Medulla oblongata (tissue), 1 donor: ENCODE measurements around the gene SLIT1.

Experiments
- DNase-seq: peaks from one replicate; pipeline ENCODE4 v3.0.0-alpha.2; 2015; ENCODE audit errors: extremely low spot score

Gene SLIT1

DNA sequence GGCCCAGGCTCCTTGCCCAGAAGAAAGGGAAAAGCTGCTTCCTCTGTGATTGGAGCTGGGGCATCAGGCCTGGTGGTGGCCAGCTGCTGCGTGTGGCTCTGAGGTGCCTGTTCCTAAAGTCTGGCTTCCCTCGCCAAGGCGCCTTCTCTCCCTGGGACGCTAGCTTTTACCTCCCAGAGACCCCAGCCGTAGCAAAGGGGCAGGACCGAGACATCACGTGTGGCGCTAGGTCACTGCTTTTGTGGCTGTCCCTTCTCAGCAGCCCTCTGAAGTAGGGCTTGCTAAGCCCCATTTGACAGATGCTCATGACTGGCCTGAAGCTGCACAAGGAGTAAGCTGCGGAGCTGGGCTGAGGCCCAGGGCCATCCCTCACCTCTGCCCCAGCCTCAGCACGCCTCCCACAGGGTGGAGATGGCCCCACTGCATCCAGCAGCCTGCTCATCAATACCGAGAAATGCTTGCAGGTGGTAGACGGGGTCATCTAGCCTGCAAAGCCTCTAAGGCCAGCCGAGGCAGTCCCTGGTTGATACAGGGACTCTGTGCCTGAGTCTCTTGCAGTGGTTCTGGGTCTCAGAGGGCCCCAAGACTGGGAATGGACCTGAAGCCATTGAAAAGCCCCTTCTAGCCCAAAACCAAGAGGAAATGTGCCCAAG, 182.5 kb downstream of the SLIT1 start:
- no peak for DNase-seq

GRCh38 chr10:97002670-97003069, 183.1 kb downstream of the SLIT1 start:
- no peak for DNase-seq

GRCh38 chr10:97001183-97001991, 184.4 kb downstream of the SLIT1 start:
- DNase-seq = no peak

DNA sequence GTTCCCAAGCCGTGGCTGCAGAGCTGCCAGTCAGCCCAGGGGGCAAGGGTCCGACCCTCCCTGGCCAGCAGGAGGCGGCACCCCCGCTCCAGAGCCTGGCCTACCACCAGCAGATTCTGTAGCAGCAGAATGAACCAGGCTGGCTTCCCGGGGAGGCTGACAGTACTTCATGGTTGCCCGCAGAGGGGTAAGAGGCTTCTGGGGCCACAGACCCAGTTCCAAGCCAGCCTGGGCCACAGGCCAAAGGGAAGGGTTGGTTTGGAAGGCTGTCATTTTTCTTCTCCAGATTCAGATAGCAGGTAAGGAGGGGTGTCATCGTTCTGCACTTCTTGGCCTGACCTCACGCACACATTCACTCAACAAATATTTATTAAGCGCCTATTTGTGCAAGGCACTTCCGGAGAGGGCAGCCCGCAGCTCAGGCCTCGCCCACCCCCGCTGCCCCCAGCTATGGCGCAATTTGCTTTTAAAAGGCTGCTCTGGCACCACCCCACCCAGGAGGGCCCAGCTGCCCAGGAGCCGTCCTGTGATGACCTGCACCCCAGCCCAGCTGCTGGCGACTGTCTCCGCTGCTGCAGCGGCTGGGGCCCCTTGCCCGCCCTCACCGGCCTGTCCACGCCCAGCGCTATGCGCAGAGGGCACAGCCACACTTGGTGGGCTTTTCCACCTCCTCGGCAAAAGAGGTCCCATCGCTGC, 185.1 kb downstream of the SLIT1 start:
- DNase-seq = no peak

DNA sequence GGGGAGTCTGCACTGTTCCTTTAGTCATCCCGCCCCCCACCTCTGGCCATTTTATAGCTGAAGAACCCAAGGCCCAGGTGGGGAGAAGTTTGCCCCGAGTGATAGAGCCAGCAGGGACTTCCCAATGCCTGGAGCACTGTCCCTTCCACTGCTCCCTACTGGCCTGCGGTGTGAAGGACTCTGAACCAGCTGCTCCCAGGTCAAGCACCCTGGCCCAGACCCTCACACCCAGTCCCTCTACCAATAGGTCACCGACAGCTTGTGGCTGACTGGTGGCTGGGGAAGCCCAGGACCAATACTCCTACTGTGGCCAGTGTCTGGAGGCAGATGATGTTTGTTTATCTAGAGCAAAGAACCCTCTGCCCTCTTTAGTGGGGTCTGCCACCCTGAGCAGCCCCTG, 185.8 kb downstream of the SLIT1 start:
- no peak for DNase-seq

DNA sequence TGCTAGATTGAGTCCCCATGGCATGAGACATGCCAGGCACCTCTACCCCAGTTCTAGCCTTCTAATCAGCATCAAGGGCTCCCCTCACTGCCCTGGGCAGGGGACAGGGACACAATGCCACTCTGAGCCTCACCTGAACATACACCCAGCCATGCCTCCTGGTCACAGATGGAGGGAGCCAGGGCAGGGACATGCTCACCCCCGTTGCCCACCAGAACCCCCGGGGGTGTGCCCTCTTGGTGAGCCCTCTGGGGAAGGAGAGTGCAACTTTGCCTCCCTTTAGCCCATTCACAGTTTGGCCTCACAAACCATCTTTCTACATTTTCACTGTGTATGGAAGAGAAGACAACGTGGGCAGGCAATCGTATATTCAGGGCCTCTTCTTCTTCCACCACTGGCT, 186.4 kb downstream of the SLIT1 start:
- DNase-seq = no peak

DNA sequence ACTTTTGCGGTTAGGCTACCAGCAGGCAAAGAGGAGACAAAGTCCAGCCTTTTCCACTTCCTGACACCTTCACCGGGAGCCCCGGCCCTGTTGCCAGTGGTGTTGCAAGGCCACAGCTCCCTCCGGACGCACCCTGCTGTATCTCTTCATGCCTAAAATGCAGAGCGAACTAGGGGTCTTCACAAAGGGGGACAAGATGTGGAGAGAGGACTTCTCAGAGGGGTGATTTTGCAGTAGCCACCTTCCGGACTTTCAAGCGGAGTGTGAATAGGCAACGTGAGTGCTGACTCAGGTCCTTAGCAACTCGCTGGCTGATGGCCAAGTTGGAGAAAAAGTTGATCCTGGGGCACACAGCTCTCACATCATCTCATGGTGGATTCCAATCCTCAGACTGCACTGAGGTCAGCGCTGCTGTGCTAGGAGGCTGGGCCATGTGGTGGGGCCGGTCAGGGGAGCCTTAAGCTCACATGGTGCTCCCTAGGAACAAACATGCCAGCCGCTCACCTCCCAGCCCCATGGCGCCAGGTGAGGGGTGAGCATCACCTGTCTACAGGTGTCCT, 187.3 kb downstream of the SLIT1 start:
- DNase-seq = no peak

GRCh38 chr10:96996275-96996965, 189.3 kb downstream of the SLIT1 start:
- no peak for DNase-seq

- peak; percentile 9 for DNase-seq
Measured at GRCh38 chr10:96995851-96996250, 189.9 kb downstream of the SLIT1 start.

DNA sequence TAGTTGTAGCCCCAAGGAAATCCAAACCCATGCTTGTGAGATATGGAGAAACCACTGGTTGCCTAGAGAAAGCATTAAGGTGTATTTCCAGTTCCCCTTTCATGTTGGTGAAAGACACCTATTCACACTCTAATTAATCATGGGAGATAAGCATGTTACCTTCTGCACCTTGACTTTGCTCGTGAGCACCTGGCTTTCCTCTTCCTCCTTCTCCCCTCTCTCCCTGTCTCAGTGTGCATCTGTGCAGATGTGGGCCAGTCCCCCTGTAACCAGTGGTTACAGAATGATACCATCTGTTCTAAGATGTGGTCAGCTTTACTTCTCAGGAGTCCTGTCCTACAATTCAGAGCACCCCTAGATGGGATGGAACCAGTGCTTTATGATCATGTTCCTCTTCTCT, 193.0 kb downstream of the SLIT1 start:
- DNase-seq = no peak

GRCh38 chr10:96991313-96991841, 194.4 kb downstream of the SLIT1 start:
- DNase-seq = no peak

DNA sequence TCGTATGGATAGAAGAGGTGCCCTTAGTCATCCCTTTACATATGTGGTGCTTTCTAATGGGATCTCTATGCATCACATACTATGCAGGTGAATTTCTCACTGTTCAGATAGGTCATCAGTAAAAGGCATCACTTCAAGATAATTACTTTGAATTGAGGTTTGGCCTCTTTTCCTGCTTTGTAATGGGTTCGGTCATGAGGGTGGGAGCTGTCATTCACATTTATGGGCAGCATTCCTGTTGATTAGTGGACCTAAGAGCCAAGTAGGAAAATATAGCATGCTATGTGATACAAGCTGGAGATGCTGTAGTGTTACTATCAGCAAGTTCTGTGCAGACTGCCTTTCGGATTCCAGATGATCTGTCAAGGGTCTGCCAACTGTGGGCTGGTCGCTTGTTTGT, 197.3 kb downstream of the SLIT1 start:
- DNase-seq = no peak

GRCh38 chr10:96987842-96988175, 197.9 kb downstream of the SLIT1 start:
- no peak for DNase-seq

- no peak for DNase-seq
Measured at GRCh38 chr10:96987141-96987841, 198.5 kb downstream of the SLIT1 start.

DNA sequence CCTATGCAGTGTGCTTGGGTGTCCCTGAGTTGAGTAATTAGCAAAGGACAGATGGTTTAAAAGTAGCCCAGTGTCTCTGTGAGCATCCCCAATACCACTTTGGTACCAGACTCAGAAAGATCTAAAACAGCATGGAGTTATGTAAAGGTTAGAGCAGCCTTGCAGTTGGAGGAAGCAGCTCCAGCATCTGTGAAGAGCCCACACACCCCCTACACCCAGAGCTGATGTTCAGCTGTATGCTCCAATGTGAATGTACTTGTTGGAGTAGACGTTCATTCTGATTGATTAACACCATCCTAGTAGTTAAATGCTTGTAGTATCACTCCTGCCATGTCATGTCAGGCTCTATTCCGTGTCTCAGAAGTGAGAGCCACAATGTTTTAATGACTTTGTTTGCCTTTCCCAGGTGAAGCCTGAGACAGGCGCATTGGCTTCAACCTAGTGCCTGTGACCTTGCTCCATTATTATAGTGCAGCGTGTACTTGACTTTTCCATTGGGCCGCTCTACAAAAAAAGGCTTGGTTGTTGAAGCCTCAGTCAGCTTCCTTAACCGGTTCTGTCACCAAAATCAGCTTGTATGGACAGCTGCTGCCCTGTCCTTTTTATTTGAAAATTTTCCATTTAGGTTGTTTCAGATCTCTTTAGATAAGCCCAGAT, 199.4 kb downstream of the SLIT1 start:
- DNase-seq = no peak

GRCh38 chr10:96984541-96985131, 201.1 kb downstream of the SLIT1 start:
- DNase-seq = peak; percentile 61

DNA sequence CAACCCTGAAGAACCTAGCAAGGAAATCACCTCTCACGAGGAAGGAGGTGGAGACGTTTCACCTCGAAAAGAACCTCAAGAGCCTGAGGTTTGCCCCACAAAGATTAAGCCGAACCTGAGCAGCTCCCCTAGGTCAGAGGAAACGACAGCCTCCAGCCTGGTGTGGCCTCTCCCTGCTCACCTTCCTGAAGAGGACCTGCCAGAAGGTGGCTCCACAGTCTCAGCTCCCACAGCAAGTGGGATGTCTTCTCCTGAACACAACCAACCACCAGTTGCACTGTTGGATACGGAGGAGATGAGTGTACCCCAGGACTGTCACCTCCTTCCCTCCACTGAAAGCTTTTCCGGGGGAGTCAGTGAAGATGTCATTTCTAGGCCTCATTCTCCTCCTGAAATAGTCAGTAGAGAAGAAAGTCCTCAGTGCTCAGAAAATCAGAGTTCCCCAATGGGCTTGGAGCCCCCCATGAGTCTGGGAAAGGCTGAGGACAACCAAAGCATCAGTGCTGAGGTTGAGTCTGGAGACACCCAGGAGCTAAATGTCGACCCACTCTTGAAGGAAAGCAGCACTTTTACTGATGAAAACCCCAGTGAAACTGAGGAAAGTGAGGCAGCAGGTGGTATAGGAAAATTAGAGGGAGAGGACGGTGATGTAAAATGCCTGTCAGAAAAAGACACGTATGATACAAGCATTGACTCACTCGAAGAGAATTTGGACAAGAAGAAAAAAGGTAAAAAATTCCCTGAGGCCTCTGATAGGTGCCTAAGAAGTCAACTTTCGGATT, 203.4 kb downstream of the SLIT1 start:
- DNase-seq = no peak

DNA sequence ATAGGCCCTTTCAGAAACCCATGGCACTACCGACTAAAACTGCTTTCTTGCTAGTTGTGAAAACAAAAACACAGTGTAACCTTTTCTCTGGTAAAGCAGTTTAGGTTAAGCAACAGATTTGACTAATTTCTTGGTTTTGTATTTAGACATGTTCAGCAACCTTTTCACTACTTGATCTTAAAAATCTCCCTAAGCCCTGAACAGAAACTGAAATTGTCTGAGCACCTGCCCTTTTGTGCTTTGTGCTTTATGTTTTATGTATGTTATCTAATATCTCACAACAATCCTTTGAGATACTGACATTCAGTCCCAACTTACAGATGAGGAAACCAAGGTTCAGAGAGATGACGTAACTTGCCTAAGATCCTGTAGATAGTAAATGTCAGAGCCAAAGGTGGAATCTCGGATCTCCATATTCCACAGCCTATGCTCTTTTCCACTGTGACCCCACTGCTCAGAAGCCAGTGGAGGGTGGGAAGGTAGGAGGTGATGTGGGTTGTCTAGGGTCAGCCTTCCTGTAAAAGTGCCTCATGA, 207.1 kb downstream of the SLIT1 start:
- DNase-seq = no peak

GRCh38 chr10:96975136-96975535, 210.6 kb downstream of the SLIT1 start:
- DNase-seq = no peak
